GM12878 (cell line): ENCODE data around the gene MYH7. TPM values are rescaled to one million over a fixed set of nuclear protein-coding genes. Genes with fewer than 3 reads are reported as not detected.

Source experiments
- ATAC-seq: fragments of 200-7000 bp; cut with Tn5 transposase; 3 replicates; pipeline ENCODE4 v1.9.1; 2020; ENCODE audit warnings: mild to moderate bottlenecking, moderate library complexity
- BruUV-seq: library from RNA; stranded (reverse); fragments of 400-500 nt; replicated peaks from 2 replicates; lab custom pipeline; 2021; lab: Mats Ljungman, UMichigan
- CTCF ChIA-PET: fragments of 300-600 bp; sonication (Branson Sonifier 250); formaldehyde crosslinking; extraction: SDS; loops from one replicate; lab custom pipeline; 2021; ENCODE audit warnings: inconsistent platforms; lab: Yijun Ruan, JAX
- POLR2A ChIA-PET: fragments of 350-600 bp; formaldehyde crosslinking; extraction: SDS; loops from one replicate; lab custom pipeline; 2021; ENCODE audit warnings: inconsistent platforms; lab: Charles Lee
- RAD21 ChIA-PET: fragments of 300-600 bp; sonication (Branson Sonifier 250); formaldehyde crosslinking; loops from one replicate; lab custom pipeline; 2023; ENCODE audit warnings: antibody characterized with exemption; ENCODE audit not compliant: unreplicated experiment; lab: Charles Lee
- SMC1A ChIA-PET: fragments of 300-600 bp; sonication (Branson Sonifier 250); formaldehyde crosslinking; loops from one replicate; lab custom pipeline; 2023; ENCODE audit not compliant: unreplicated experiment, uncharacterized antibody; lab: Charles Lee
- DNase-seq: peaks from one replicate; pipeline ENCODE4 v3.0.0-alpha.2; 2011; ENCODE audit warnings: low read depth, low spot score
- FAIRE-seq: peaks from 3 replicates; lab custom pipeline; 2011; peaks lifted over from hg19 to GRCh38; lab: Jason Lieb, UNC
- H2AFZ ChIP-seq: 2 replicates; pipeline ENCODE4 v1.6.0; 2011; ENCODE audit warnings: low read depth, low read length, control low read depth; ENCODE audit not compliant: control insufficient read depth
- H3K27ac ChIP-seq: 2 replicates; pipeline ENCODE4 v1.5.1; 2011; ENCODE audit warnings: control low read depth; ENCODE audit not compliant: control insufficient read depth, insufficient read depth
- H3K27me3 ChIP-seq, 2 experiments: replicated peaks in 1 of 2; 2 replicates each; pipeline versions ENCODE4 v1.6.0 to v1.6.1; 2011; ENCODE audit warnings: low read length in 1 of 2; ENCODE audit not compliant: control insufficient read depth in 2 of 2, insufficient read depth in 2 of 2
- H3K36me3 ChIP-seq, 2 experiments: 2 replicates each; pipeline ENCODE4 v1.5.1; 2011; ENCODE audit warnings: low read length in 1 of 2; ENCODE audit not compliant: control insufficient read depth in 2 of 2, insufficient read depth in 2 of 2
- H3K4me1 ChIP-seq: 2 replicates; pipeline ENCODE4 v1.6.1; 2011; ENCODE audit warnings: mild to moderate bottlenecking, low read length, moderate library complexity, mixed read lengths; ENCODE audit not compliant: control insufficient read depth, insufficient read depth
- H3K4me2 ChIP-seq: 2 replicates; pipeline ENCODE4 v1.6.0; 2011; ENCODE audit warnings: control low read depth; ENCODE audit not compliant: control insufficient read depth, insufficient read depth
- H3K4me3 ChIP-seq: fragments of 200-600 bp; sonication (generic); 2 replicates; pipeline ENCODE4 v1.5.1; 2016
- H3K79me2 ChIP-seq: 2 replicates; pipeline ENCODE4 v1.6.0; 2011; ENCODE audit warnings: low read length; ENCODE audit not compliant: control insufficient read depth, insufficient read depth
- H3K9ac ChIP-seq: 2 replicates; pipeline ENCODE4 v1.8.0; 2011; ENCODE audit warnings: low read length, control low read depth, mixed read lengths; ENCODE audit not compliant: control insufficient read depth, insufficient read depth
- H3K9me3 ChIP-seq: replicated peaks from 3 replicates; pipeline ENCODE4 v1.5.1; 2011; ENCODE audit warnings: mild to moderate bottlenecking, low read length; ENCODE audit not compliant: control insufficient read depth, insufficient read depth
- H4K20me1 ChIP-seq: 2 replicates; pipeline ENCODE4 v1.6.0; 2011; ENCODE audit not compliant: control insufficient read depth, insufficient read depth
- SPI1 ChIP-seq: IDR thresholded peaks from 2 replicates; pipeline ENCODE4 v1.6.1; 2011; ENCODE audit warnings: low read depth, mild to moderate bottlenecking, low read length, moderate library complexity, borderline replicate concordance; ENCODE audit not compliant: insufficient read depth
- WGBS: methylation state at CpG from one replicate; pipeline ENCODE4 v1.1.6; 2016; ENCODE audit warnings: low lambda C conversion rate; ENCODE audit not compliant: insufficient replicate concordance, insufficient coverage; ENCODE audit errors: missing lambda C conversion rate; 5-methylcytosine and 5-hydroxymethylcytosine counted together
- in situ Hi-C: fragments of 300-500 bp; cut with MboI; formaldehyde crosslinking; loops from 9 replicates; pipeline ENCODE4 v1.14.3; 2018; ENCODE audit warnings: mixed read lengths
- intact Hi-C: fragments of 100-400 bp; cut with micrococcal nuclease; formaldehyde crosslinking; loops from one replicate; pipeline ENCODE4 v1.14.2; 2022; ENCODE audit not compliant: unreplicated experiment
- polyA plus RNA-seq, 11 experiments: library from polyadenylated mRNA; depleted of rRNA in 4 of 11; unstranded in 6 of 11; stranded (reverse) in 5 of 11; fragments of >200 nt; fragmentation: Nextera tagmentation in 4 of 11; fragmentation: Illumina TruSeq in 1 of 11; extraction: Ambion mirVana in 4 of 11; extraction: Trizol in 1 of 11; gene quantifications; 1 replicate in 1 of 11; 2 replicates in 10 of 11; pipeline versions ENCODE4 v1.2.1 to v1.2.3, GENCODE V29; 2011 to 2016; ENCODE audit warnings: inconsistent platforms in 2 of 11, missing spikeins in 2 of 11, low read depth in 1 of 11
- total RNA-seq, 4 experiments: library from RNA; depleted of rRNA in 3 of 4; stranded (reverse); fragments of >200 nt in 3 of 4; fragmentation: Illumina TruSeq in 1 of 4; extraction: Trizol in 1 of 4; gene quantifications; 2 replicates each; pipeline versions ENCODE4 v1.2.1 to v1.2.3, GENCODE V29; 2013 to 2021
- TF ChIP-seq, protein P1 (sequence below): IDR thresholded peaks from 2 replicates; pipeline ENCODE4 v1.6.1; 2011; ENCODE audit warnings: borderline replicate concordance, low read depth, mild to moderate bottlenecking, moderate library complexity, mixed read lengths, low read length; ENCODE audit not compliant: insufficient read depth; ENCODE audit errors: extremely low read length
- TF ChIP-seq, protein P2 (sequence below): fragments of 150-350 bp; IDR thresholded peaks from 2 replicates; pipeline ENCODE4 v1.6.1; 2014; ENCODE audit warnings: mild to moderate bottlenecking, low read depth, low read length
- TF ChIP-seq, protein P3 (sequence below): fragments of 450-650 bp; formaldehyde crosslinking; IDR thresholded peaks from 2 replicates; pipeline ENCODE4 v1.4.0; 2022; ENCODE audit warnings: mild to moderate bottlenecking, moderate library complexity

MYH7 gene
- total and polyA plus RNA-seq, 10 of the 15 experiments (the other 5 are each of a cell fraction or from before 2014, with no cell fraction given): 0.04 to 0.10 (median 0.05) TPM; not detected in 4

DNA sequence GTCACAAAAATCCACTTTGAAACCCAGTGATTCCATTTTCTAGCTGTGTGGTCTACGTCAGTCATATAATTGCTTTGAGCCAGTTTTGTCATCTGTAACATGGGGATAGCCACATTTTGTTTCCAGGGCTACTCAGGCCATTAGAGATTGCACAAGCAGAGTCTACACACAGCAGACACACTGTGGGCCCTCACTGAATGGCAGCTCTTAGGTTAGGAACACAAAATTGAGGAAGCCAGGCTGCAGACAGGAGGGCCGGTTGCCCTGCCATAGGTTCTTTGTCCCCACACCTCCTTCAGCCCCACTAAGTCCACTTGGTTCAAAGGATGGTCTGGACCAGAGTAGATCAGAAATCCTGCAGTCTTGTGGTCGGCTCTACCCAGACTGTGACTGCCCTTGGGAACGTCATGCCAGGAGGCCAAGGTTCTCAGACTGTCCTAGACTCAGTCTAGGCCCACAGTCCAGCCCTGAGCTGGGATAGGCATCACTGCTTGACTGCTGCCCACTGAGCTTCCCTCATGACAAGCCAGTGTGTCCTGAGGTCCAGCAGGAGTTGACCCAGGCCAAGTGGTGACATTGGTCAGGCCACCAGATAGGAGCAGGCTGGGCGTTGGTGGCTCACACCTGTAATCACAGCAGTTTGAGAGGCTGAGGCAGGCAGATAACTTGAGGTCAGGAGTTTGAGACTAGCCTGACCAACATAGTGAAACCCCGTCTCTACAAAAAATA, 3.8 kb upstream of the MYH7 start:
- DNase-seq (no peak), FAIRE-seq (no peak), ATAC-seq (no peak)
- no peaks in the 10 kb centered on the region for H3K4me1 ChIP-seq
- intact Hi-C loops: no loop called here
- CTCF ChIA-PET: interaction anchor here (0.9 kb wide), 1 partner anchor 137 kb away, joined by 3 read pairs; the partner anchor contains the start of gene PPP1R3E
- H3K9me3 ChIP-seq: no peaks in the 10 kb centered on the region
- H3K27ac ChIP-seq: no peak overlapping the region
- in situ Hi-C loops: no loop called here
- no peaks in the 10 kb centered on the region; a peak in 2 of 4 replicates for H3K27me3 ChIP-seq
- no peak for TF ChIP-seq SPI1
- TF ChIP-seq, protein P1, sequence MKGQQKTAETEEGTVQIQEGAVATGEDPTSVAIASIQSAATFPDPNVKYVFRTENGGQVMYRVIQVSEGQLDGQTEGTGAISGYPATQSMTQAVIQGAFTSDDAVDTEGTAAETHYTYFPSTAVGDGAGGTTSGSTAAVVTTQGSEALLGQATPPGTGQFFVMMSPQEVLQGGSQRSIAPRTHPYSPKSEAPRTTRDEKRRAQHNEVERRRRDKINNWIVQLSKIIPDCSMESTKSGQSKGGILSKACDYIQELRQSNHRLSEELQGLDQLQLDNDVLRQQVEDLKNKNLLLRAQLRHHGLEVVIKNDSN: no peak
- TF ChIP-seq, protein P2, sequence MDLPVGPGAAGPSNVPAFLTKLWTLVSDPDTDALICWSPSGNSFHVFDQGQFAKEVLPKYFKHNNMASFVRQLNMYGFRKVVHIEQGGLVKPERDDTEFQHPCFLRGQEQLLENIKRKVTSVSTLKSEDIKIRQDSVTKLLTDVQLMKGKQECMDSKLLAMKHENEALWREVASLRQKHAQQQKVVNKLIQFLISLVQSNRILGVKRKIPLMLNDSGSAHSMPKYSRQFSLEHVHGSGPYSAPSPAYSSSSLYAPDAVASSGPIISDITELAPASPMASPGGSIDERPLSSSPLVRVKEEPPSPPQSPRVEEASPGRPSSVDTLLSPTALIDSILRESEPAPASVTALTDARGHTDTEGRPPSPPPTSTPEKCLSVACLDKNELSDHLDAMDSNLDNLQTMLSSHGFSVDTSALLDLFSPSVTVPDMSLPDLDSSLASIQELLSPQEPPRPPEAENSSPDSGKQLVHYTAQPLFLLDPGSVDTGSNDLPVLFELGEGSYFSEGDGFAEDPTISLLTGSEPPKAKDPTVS: no peak
- TF ChIP-seq, protein P3, sequence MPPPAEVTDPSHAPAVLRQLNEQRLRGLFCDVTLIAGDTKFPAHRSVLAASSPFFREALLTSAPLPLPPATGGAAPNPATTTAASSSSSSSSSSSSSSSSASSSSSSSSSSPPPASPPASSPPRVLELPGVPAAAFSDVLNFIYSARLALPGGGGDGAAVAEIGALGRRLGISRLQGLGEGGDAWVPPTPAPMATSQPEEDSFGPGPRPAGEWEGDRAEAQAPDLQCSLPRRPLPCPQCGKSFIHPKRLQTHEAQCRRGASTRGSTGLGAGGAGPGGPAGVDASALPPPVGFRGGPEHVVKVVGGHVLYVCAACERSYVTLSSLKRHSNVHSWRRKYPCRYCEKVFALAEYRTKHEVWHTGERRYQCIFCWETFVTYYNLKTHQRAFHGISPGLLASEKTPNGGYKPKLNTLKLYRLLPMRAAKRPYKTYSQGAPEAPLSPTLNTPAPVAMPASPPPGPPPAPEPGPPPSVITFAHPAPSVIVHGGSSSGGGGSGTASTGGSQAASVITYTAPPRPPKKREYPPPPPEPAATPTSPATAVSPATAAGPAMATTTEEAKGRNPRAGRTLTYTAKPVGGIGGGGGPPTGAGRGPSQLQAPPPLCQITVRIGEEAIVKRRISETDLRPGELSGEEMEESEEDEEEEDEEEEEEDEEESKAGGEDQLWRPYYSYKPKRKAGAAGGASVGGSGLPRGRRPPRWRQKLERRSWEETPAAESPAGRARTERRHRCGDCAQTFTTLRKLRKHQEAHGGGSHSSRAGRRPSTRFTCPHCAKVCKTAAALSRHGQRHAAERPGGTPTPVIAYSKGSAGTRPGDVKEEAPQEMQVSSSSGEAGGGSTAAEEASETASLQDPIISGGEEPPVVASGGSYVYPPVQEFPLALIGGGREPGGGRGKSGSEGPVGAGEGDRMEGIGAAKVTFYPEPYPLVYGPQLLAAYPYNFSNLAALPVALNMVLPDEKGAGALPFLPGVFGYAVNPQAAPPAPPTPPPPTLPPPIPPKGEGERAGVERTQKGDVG: no peak
- no peaks in the 10 kb centered on the region for H3K36me3 ChIP-seq
- no TSS peak for BruUV-seq
- RAD21 ChIA-PET: no interaction called here
- H2AFZ ChIP-seq: no peak overlapping the region
- SMC1A ChIA-PET: no interaction called here
- 21% methylated on average over 6 of the region's 6 CpGs for WGBS
- H3K79me2 ChIP-seq: no peaks in the 10 kb centered on the region
- H4K20me1 ChIP-seq: no peaks in the 10 kb centered on the region
- H3K4me2 ChIP-seq: no peak overlapping the region
- no peak overlapping the region for H3K4me3 ChIP-seq
- POLR2A ChIA-PET: no interaction called here
- no peak overlapping the region for H3K9ac ChIP-seq
